Adrenal gland (tissue), 5 donors: ENCODE measurements around the gene SLC25A47.

Experiments
- POLR2A ChIP-seq, 2 donors: fragments of 450-650 bp; IDR thresholded peaks; one replicate each; pipeline ENCODE4 v1.6.1; 2017; ENCODE audit warnings: antibody characterized with exemption in 2 of 2, mild to moderate bottlenecking in 2 of 2, moderate library complexity in 1 of 2
- TF ChIP-seq, protein P1 (sequence below), 6 experiments: fragments of 450-650 bp in 4 of 6; fragments of 200-600 bp in 2 of 6; sonication (generic) in 1 of 6; IDR thresholded peaks; 1 replicate in 5 of 6; 2 replicates in 1 of 6; pipeline versions ENCODE4 v1.5.1 to v1.8.0; 2016 to 2021; ENCODE audit warnings: antibody characterized with exemption in 6 of 6, mild to moderate bottlenecking in 2 of 6, moderate library complexity in 1 of 6
- donor health status: DM: no; HTN: no; CAD: no.

DNA sequence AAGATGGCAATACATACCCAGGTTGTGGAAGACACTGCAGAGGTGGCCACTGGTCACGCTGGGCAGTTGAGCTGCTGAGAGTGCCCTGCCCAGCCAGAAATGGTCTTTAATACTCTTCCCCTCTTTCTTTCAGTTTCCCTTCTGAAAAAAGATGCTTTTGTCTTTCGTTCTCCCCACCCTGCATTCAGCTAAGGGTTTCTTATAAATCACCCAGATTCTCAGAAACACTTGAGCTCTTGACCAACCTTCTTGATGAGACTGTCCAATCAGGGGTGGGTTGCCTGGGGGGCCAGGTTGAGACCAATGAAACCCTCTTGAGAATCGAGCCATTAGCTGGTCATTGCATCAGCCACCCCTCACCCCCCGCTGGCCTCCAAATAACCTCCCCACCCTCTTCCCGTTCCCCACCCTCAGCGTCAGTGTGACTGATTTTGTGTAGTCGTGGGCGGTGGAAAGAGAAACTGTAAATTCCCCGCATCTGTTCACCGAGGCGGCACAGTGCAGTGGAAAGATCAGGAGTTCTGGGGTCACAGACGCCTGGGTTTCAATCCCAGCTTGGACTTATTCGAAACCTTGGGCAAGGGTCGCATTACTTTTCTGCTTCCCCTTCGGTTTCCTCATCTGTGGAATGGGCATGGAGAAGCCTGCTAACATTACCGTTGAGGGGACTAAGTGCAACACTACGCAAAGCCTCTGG lies 52.3 kb downstream of the SLC25A47 start:
- TF ChIP-seq, protein P1, sequence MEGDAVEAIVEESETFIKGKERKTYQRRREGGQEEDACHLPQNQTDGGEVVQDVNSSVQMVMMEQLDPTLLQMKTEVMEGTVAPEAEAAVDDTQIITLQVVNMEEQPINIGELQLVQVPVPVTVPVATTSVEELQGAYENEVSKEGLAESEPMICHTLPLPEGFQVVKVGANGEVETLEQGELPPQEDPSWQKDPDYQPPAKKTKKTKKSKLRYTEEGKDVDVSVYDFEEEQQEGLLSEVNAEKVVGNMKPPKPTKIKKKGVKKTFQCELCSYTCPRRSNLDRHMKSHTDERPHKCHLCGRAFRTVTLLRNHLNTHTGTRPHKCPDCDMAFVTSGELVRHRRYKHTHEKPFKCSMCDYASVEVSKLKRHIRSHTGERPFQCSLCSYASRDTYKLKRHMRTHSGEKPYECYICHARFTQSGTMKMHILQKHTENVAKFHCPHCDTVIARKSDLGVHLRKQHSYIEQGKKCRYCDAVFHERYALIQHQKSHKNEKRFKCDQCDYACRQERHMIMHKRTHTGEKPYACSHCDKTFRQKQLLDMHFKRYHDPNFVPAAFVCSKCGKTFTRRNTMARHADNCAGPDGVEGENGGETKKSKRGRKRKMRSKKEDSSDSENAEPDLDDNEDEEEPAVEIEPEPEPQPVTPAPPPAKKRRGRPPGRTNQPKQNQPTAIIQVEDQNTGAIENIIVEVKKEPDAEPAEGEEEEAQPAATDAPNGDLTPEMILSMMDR (IDR thresholded peaks at IDR 0.05), result no peak
- TF ChIP-seq POLR2A (IDR thresholded peaks at IDR 0.05), result peak in 1 of 2 donors; percentile 24
